GM23338 (cell line): ENCODE results near the gene EXOC4. TPM values are rescaled to one million over a fixed set of nuclear protein-coding genes. Genes with fewer than 3 reads are reported as not detected.

Experiments used
- ATAC-seq: fragments of 200-7000 bp; cut with Tn5 transposase; 3 replicates; pipeline ENCODE4 v1.9.1; 2020
- DNase-seq: peaks from one replicate; pipeline ENCODE4 v3.0.0-alpha.2; 2015; ENCODE audit warnings: low spot score
- H2AFZ ChIP-seq: fragments of 200-600 bp; sonication (generic); 2 replicates; pipeline ENCODE4 v1.8.0; 2016; ENCODE audit warnings: antibody characterized with exemption, mild to moderate bottlenecking, moderate library complexity
- H3F3A ChIP-seq: fragments of 200-600 bp; sonication (generic); replicated peaks from 2 replicates; pipeline ENCODE4 v1.8.0; 2017; ENCODE audit warnings: antibody characterized with exemption, mixed run types, low read depth
- H3K27ac ChIP-seq: fragments of 200-600 bp; sonication (generic); 2 replicates; pipeline ENCODE4 v1.6.1; 2016; ENCODE audit warnings: low read depth
- H3K27me3 ChIP-seq: fragments of 200-600 bp; sonication (generic); 2 replicates; pipeline ENCODE4 v1.8.0; 2016; ENCODE audit warnings: mild to moderate bottlenecking, mixed run types, moderate library complexity; ENCODE audit not compliant: insufficient read depth
- H3K36me3 ChIP-seq: fragments of 200-600 bp; sonication (generic); 2 replicates; pipeline ENCODE4 v1.8.0; 2016; ENCODE audit warnings: mild to moderate bottlenecking; ENCODE audit not compliant: insufficient read depth
- H3K4me1 ChIP-seq: fragments of 200-600 bp; sonication (generic); 2 replicates; pipeline ENCODE4 v1.8.0; 2016; ENCODE audit warnings: mild to moderate bottlenecking, moderate library complexity; ENCODE audit not compliant: insufficient read depth
- H3K4me2 ChIP-seq: fragments of 200-600 bp; sonication (generic); 2 replicates; pipeline ENCODE4 v1.7.1; 2017; ENCODE audit warnings: mixed run types
- H3K4me3 ChIP-seq: fragments of 200-600 bp; sonication (generic); 2 replicates; pipeline ENCODE4 v1.6.1; 2016; ENCODE audit warnings: mixed run types
- H3K79me2 ChIP-seq: fragments of 200-600 bp; sonication (generic); replicated peaks from 2 replicates; pipeline ENCODE4 v1.8.0; 2017; ENCODE audit warnings: mild to moderate bottlenecking; ENCODE audit not compliant: insufficient read depth
- H3K9me2 ChIP-seq: fragments of 200-600 bp; sonication (generic); 2 replicates; pipeline ENCODE4 v1.8.0; 2017; ENCODE audit not compliant: insufficient read depth
- H4K20me1 ChIP-seq: fragments of 200-600 bp; sonication (generic); replicated peaks from 2 replicates; pipeline ENCODE4 v1.8.0; 2017; ENCODE audit warnings: mild to moderate bottlenecking; ENCODE audit not compliant: insufficient read depth
- H3K27ac Mint-ChIP-seq: 2 replicates; pipeline ENCODE4 v1.8.0; 2020; ENCODE audit warnings: inconsistent platforms, mild to moderate bottlenecking, moderate library complexity, mixed read lengths
- H3K27me3 Mint-ChIP-seq: 3 replicates; pipeline ENCODE4 v1.8.0; 2022; ENCODE audit warnings: low read depth, mild to moderate bottlenecking, moderate library complexity, mixed read lengths, inconsistent platforms; ENCODE audit not compliant: insufficient read depth, poor library complexity
- H3K36me3 Mint-ChIP-seq: 3 replicates; pipeline ENCODE4 v1.8.0; 2021; ENCODE audit warnings: low read depth, mild to moderate bottlenecking, inconsistent platforms, moderate library complexity, mixed read lengths
- H3K4me1 Mint-ChIP-seq: 3 replicates; pipeline ENCODE4 v1.8.0; 2020; ENCODE audit warnings: mild to moderate bottlenecking, inconsistent platforms, mixed read lengths
- H3K4me3 Mint-ChIP-seq: 3 replicates; pipeline ENCODE4 v1.8.0; 2021; ENCODE audit warnings: moderate library complexity, mild to moderate bottlenecking, inconsistent platforms, mixed read lengths
- H3K9me3 Mint-ChIP-seq: 3 replicates; pipeline ENCODE4 v1.8.0; 2020; ENCODE audit warnings: moderate library complexity, mild to moderate bottlenecking, inconsistent platforms, mixed read lengths
- CREB1 ChIP-seq: fragments of 250-450 bp; sonication (Bioruptor Pico); IDR thresholded peaks from 2 replicates; pipeline ENCODE4 v1.5.0; 2020; ENCODE audit warnings: low read depth, mild to moderate bottlenecking, moderate library complexity
- ETS1 ChIP-seq: IDR thresholded peaks from 2 replicates; pipeline ENCODE4 v1.6.1; 2016; ENCODE audit warnings: antibody characterized with exemption
- JUNB ChIP-seq: IDR thresholded peaks from one replicate; pipeline ENCODE4 v1.6.1; 2016; ENCODE audit warnings: antibody characterized with exemption; ENCODE audit not compliant: unreplicated experiment
- ZNF114 ChIP-seq: fragments of 250-450 bp; sonication (Bioruptor Pico); IDR thresholded peaks from 2 replicates; pipeline ENCODE4 v1.5.0; 2020; ENCODE audit warnings: mild to moderate bottlenecking, moderate library complexity
- ZNF462 ChIP-seq: fragments of 250-450 bp; sonication (Bioruptor Pico); IDR thresholded peaks from 2 replicates; pipeline ENCODE4 v1.5.0; 2020; ENCODE audit warnings: mild to moderate bottlenecking, moderate library complexity
- polyA plus RNA-seq: library from polyadenylated mRNA; unstranded; fragments of >200 nt; fragmentation: Nextera tagmentation; extraction: Ambion mirVana; gene quantifications from 2 replicates; pipeline ENCODE4 v1.2.1, GENCODE V29; 2016
- total RNA-seq: library from RNA; depleted of rRNA; stranded (reverse); fragments of >200 nt; shearing (Covaris generic); gene quantifications from 2 replicates; pipeline ENCODE4 v1.2.3, GENCODE V29; 2014

EXOC4 gene
- total and polyA plus RNA-seq, 2 experiments from 2014 or later, result 37.5 to 52.7 TPM

DNA sequence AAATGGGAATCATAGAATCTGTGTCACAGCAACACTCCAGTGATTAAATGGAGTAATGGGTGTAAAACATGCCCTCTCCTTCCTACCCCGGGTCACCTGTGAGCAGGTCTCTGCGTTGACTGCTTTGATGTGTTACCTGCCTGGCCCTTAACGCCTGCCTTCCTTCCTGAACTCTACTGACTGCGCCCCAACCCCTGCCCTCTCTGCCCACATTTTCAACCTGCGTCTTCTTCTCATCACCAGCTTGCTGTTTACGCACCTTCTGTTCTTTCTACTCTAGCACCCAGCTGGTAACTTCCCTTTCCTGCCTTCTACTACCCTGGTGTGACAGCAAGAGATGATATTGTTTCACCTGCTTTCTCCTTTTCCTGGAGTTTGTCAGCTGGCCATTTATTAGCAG is 571.3 kb downstream of the EXOC4 start (continued):
- TF ChIP-seq ETS1, result no peak
- TF ChIP-seq ZNF114 (CRISPR knock-in tag), result no peak
- no peak for TF ChIP-seq CREB1 (CRISPR knock-in tag)
- TF ChIP-seq JUNB, result no peak

DNA sequence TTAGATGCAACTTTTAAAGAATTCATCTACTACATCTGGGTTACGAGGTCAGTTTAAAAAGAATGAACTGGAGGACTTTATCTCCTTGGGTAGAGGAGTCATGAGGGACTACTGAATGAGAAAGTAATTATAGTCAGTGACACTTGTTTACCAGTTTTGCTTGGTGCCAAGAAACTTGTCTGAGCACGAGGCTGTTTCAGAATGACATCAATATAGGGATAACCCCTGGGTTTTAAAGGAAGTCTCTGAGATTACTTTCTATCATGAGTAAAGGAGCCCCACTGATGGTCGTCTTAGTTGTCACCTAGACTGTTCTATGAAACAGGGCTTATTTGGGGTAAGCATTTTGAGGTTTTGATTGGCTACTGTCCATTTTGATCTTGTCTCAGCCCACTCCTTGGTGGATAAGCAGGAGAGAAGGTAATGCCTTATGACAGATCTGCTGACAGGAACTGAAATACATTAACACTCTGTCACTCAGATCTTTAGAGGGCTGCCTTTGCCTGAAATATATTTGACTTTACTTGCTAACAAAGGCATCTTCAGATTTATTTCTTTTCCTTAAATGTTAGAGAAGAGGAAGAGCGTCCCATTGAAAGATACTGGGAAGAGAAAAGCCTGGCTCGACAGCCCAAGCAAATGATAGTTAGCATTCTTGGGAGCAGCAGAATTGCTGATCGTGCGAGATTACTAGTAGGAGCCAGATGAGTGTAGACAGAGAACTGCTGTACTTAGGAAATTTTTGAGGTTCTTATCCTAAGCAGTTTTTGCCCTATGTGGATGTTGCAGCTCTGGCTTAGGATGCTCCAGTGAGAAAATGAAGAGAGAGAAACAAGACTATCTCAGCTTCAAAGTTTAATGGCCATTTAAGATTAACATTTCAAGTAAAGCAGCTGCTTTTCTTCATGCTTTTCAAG is 575.1 kb downstream of the EXOC4 start:
- H3K4me2 ChIP-seq, result no peak overlapping the region
- H3K4me3 ChIP-seq, result no peak overlapping the region
- peaks cover 5% of the 10 kb centered on the region; the same call in 2 of the 3 replicates for H3K9me3 Mint-ChIP-seq
- peaks cover 3% of the 10 kb centered on the region; the same call in 1 of the 3 replicates for H3K4me1 Mint-ChIP-seq
- H3K79me2 ChIP-seq, result no peaks in the 10 kb centered on the region
- ATAC-seq (no peak), DNase-seq (no peak)
- H2AFZ ChIP-seq, result no peak overlapping the region
- H4K20me1 ChIP-seq, result no peaks in the 10 kb centered on the region
- H3K27me3 ChIP-seq, result no peaks in the 10 kb centered on the region
- H3K27ac Mint-ChIP-seq, result no peak overlapping the region
- no peaks in the 10 kb centered on the region for H3F3A ChIP-seq
- H3K27me3 Mint-ChIP-seq, result no peaks in the 10 kb centered on the region
- H3K36me3 Mint-ChIP-seq, result peaks cover 11% of the 10 kb centered on the region; the same call in 2 of the 3 replicates
- no peak overlapping the region for H3K4me3 Mint-ChIP-seq
- no peak for TF ChIP-seq ZNF462 (CRISPR knock-in tag)
- no peaks in the 10 kb centered on the region for H3K36me3 ChIP-seq
- no peaks in the 10 kb centered on the region for H3K4me1 ChIP-seq
- no peak overlapping the region for H3K27ac ChIP-seq
- no peaks in the 10 kb centered on the region for H3K9me2 ChIP-seq
